PC-3 (cell line): Measurements from ENCODE around the gene STK25. TPM values are rescaled to one million over a fixed set of nuclear protein-coding genes. Genes with fewer than 3 reads are reported as not detected.

Source experiments
- ATAC-seq: fragments of 200-7000 bp; cut with Tn5 transposase; 2 replicates; pipeline ENCODE4 v1.9.1; 2020; ENCODE audit warnings: mild to moderate bottlenecking, moderate library complexity
- Bru-seq: library from RNA; stranded (reverse); fragments of 400-500 nt; gene quantifications from one replicate; lab custom pipeline; 2021; lab: Mats Ljungman, UMichigan
- BruChase-seq, 2 experiments: library from RNA; stranded (reverse); fragments of 400-500 nt; gene quantifications; one replicate each; lab custom pipeline; 2021; lab: Mats Ljungman, UMichigan
- BruUV-seq: library from RNA; stranded (reverse); fragments of 400-500 nt; replicated peaks from 2 replicates; lab custom pipeline; 2021; lab: Mats Ljungman, UMichigan
- CTCF ChIA-PET: fragments of 300-600 bp; sonication (Branson Sonifier 250); formaldehyde crosslinking; loops from one replicate; lab custom pipeline; 2022; ENCODE audit warnings: antibody characterized with exemption; lab: Charles Lee
- POLR2A ChIA-PET: fragments of 300-600 bp; sonication (Branson Sonifier 250); formaldehyde crosslinking; loops from one replicate; lab custom pipeline; 2022; ENCODE audit warnings: antibody characterized with exemption; ENCODE audit not compliant: unreplicated experiment; lab: Charles Lee
- DNase-seq: peaks from one replicate; pipeline ENCODE4 v3.0.0-alpha.2; 2015
- H2AFZ ChIP-seq: fragments of 300-600 bp; sonication (generic); 2 replicates; pipeline ENCODE4 v1.6.0; 2016; ENCODE audit warnings: antibody characterized with exemption, low read length
- H3F3A ChIP-seq: fragments of 300-600 bp; sonication (generic); one replicate; pipeline ENCODE4 v1.6.0; 2017; ENCODE audit warnings: antibody characterized with exemption, low read length, control low read depth, mild to moderate bottlenecking; ENCODE audit not compliant: unreplicated experiment
- H3K27ac ChIP-seq: fragments of 300-600 bp; sonication (generic); 2 replicates; pipeline ENCODE4 v1.5.1; 2016; ENCODE audit warnings: mild to moderate bottlenecking, low read length
- H3K27me3 ChIP-seq: fragments of 300-600 bp; sonication (generic); 2 replicates; pipeline ENCODE4 v1.6.1; 2016; ENCODE audit warnings: low read length, mixed read lengths
- H3K36me3 ChIP-seq: fragments of 300-600 bp; sonication (generic); 2 replicates; pipeline ENCODE4 v1.6.1; 2016; ENCODE audit warnings: low read depth, mixed run types, low read length, mixed read lengths
- H3K4me1 ChIP-seq: fragments of 300-600 bp; sonication (generic); 2 replicates; pipeline ENCODE4 v1.5.1; 2016; ENCODE audit warnings: low read length; ENCODE audit not compliant: insufficient read depth
- H3K4me2 ChIP-seq: fragments of 300-600 bp; sonication (generic); 2 replicates; pipeline ENCODE4 v1.6.0; 2016; ENCODE audit warnings: low read length
- H3K4me3 ChIP-seq: fragments of 300-600 bp; sonication (generic); 2 replicates; pipeline ENCODE4 v1.5.1; 2016; ENCODE audit warnings: mild to moderate bottlenecking, low read length, mixed read lengths
- H3K79me2 ChIP-seq: fragments of 300-600 bp; sonication (generic); 2 replicates; pipeline ENCODE4 v1.6.1; 2017; ENCODE audit warnings: low read length, mixed read lengths
- H3K9ac ChIP-seq: fragments of 300-600 bp; sonication (generic); 2 replicates; pipeline ENCODE4 v1.6.0; 2016; ENCODE audit warnings: mild to moderate bottlenecking, low read length
- H3K9me2 ChIP-seq: fragments of 300-600 bp; sonication (generic); replicated peaks from 2 replicates; pipeline ENCODE4 v1.6.1; 2016; ENCODE audit warnings: mixed run types, low read length, mixed read lengths
- H3K9me3 ChIP-seq: fragments of 300-600 bp; sonication (generic); 2 replicates; pipeline ENCODE4 v1.6.1; 2016; ENCODE audit warnings: low read length, mixed read lengths
- H4K20me1 ChIP-seq: fragments of 300-600 bp; sonication (generic); 2 replicates; pipeline ENCODE4 v1.6.1; 2016; ENCODE audit warnings: low read length, mixed read lengths
- EZH2 ChIP-seq: fragments of 300-600 bp; sonication (generic); IDR thresholded peaks from one replicate; pipeline ENCODE4 v1.6.1; 2017; ENCODE audit warnings: antibody characterized with exemption, mild to moderate bottlenecking, low read length; ENCODE audit not compliant: unreplicated experiment
- EZH2phosphoT487 ChIP-seq: fragments of 300-600 bp; sonication (generic); IDR thresholded peaks from 2 replicates; pipeline ENCODE4 v1.6.1; 2018; ENCODE audit warnings: mild to moderate bottlenecking, antibody characterized with exemption, low read length, borderline replicate concordance
- intact Hi-C: fragments of 100-400 bp; cut with micrococcal nuclease; formaldehyde crosslinking; loops from 2 replicates; pipeline ENCODE4 v1.9.0; 2023
- long read RNA-seq: library from polyadenylated mRNA; unstranded; transcript quantifications from one replicate; pipeline ENCODE4 v2.0.0, GENCODE V29; 2021; ENCODE audit not compliant: unreplicated experiment
- total RNA-seq: library from RNA; depleted of rRNA; stranded (reverse); fragments of >200 nt; gene quantifications from 2 replicates; pipeline ENCODE4 v1.2.3, GENCODE V29; 2014; rRNA removed
- TF ChIP-seq, protein P1 (sequence below): fragments of 300-600 bp; sonication (generic); conservative IDR thresholded peaks from 2 replicates; pipeline ENCODE4 v1.5.1; 2017; ENCODE audit warnings: antibody characterized with exemption, low read depth, mild to moderate bottlenecking, low read length

STK25 gene
- total RNA-seq = 198 and 245 TPM in 2 replicates
- percentile 75 among the genes with signal in this experiment for Bru-seq, nascent RNA
- BruChase-seq, experiment 1, labeled RNA remaining after a 6-hour chase = percentile 80 among the genes with signal in this experiment
- percentile 83 among the genes with signal in this experiment for BruChase-seq, experiment 2, labeled RNA remaining after a 2-hour chase
- long read RNA-seq, full-length matches to known transcripts = 181 of 332 reads
- long read RNA-seq, partial matches to known transcripts = 68 of 332 reads
- long read RNA-seq, other reads (novel, unspliced or antisense) = 83 of 332 reads

DNA sequence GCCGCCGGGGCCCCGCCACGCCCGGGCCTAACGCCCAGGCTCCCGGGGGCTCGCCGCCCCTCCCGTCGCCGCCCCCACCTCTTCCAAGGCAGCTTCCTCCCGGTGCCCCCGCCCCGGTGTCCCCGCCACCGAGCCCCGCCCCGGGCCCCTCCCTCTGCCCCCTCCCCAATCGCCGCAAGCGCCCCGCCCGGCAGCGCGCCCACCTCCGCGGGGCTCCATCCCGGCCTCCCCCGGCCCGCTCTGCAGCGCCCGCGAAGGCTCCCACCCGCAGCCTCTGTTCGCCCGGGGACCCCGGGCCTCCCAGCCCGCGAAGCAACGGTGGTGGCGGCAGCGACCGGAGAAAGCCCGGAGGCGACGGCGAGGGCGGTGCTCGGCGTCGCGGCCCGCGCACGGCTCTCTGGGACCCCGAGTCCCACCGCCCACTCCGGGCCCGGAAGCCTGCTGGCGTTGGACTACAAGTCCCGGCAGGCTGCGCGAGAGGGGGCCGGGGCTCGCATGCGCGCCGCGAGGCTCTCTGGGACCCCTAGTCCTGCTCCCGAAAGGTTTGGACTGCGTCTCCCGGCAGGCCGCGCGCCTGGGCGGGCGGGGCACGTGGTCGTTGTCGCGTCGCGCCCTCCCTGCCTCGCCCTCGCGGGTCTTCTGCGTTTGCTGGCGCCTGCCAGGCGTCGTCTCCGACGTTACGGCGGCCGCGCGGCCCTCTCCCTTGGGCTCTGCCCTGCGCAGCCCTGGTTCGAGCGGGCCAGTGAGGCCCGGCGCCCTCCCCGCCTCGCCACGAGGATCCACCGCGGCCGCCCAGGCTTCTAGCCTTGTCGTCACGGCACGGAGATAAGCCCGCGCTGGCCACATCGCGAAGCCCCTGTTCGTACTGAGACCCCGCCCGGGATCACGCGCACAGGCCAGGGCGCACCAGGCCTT, at the start of gene STK25:
Gene STK25, minus strand, starts transcription at position 345 of the 915 bp plus-strand sequence. CDS start 549 bp downstream, outside the sequence.
- peaks cover 17% of the 10 kb centered on the region for H3K4me1 ChIP-seq
- peak within 1 kb of the TSS; percentile 91 for H3K4me2 ChIP-seq
- H3K9ac ChIP-seq = peak within 1 kb of the TSS; percentile 82
- H3K4me3 ChIP-seq = peak within 1 kb of the TSS; percentile 90
- no peaks in the 10 kb centered on the region for H3K9me3 ChIP-seq
- H3K36me3 ChIP-seq = no peaks in the 10 kb centered on the region
- H3K79me2 ChIP-seq = peaks cover 46% of the 10 kb centered on the region
- ATAC-seq (peak; percentile 94), DNase-seq (peak; percentile 97)
- BruUV-seq = no TSS peak
- TF ChIP-seq, protein P1, sequence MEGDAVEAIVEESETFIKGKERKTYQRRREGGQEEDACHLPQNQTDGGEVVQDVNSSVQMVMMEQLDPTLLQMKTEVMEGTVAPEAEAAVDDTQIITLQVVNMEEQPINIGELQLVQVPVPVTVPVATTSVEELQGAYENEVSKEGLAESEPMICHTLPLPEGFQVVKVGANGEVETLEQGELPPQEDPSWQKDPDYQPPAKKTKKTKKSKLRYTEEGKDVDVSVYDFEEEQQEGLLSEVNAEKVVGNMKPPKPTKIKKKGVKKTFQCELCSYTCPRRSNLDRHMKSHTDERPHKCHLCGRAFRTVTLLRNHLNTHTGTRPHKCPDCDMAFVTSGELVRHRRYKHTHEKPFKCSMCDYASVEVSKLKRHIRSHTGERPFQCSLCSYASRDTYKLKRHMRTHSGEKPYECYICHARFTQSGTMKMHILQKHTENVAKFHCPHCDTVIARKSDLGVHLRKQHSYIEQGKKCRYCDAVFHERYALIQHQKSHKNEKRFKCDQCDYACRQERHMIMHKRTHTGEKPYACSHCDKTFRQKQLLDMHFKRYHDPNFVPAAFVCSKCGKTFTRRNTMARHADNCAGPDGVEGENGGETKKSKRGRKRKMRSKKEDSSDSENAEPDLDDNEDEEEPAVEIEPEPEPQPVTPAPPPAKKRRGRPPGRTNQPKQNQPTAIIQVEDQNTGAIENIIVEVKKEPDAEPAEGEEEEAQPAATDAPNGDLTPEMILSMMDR = no peak
- TF ChIP-seq EZH2phosphoT487 (no peak), EZH2 (no peak)
- POLR2A ChIA-PET = no interaction called here
- no peaks in the 10 kb centered on the region for H3K27me3 ChIP-seq
- CTCF ChIA-PET = no interaction called here
- peak within 1 kb of the TSS; percentile 6; the same call in 1 of the 2 replicates for H3K27ac ChIP-seq
- H3K9me2 ChIP-seq = no peaks in the 10 kb centered on the region
- peak within 1 kb of the TSS; percentile 95 for H2AFZ ChIP-seq
- intact Hi-C loops = loop anchor here (5.0 kb wide), 2 partner anchors 49 to 151 kb away; partner anchors contain the start of genes BOK and FARP2
- H3F3A ChIP-seq = no peaks in the 10 kb centered on the region
- no peaks in the 10 kb centered on the region; the same call in 1 of the 2 replicates for H4K20me1 ChIP-seq

DNA sequence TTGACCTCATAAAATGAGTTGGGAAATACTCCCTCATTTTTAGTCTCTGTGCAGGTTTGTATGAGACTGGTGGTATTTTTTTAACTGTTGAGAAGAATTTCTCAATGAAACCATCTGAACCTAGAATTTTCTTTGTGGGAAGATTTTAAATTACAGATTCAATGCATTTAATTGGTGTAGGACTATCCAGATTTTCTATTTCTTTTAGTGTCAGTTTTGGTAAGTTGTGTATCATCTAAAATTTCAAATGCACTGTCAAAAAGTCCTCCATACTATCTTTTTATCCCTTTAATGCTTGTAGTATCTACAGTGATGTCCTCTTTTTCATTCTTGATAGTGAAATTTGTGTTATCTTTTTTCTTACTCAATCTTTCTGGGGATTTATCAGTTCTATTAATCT, 48.4 kb upstream of the STK25 start:
- no peak overlapping the region for H3K9ac ChIP-seq
- H2AFZ ChIP-seq = no peak overlapping the region
- H4K20me1 ChIP-seq = no peaks in the 10 kb centered on the region
- peaks cover 16% of the 10 kb centered on the region for H3K79me2 ChIP-seq
- ATAC-seq (no peak), DNase-seq (no peak)
- no TSS peak for BruUV-seq
- H3K4me2 ChIP-seq = no peak overlapping the region
- no peaks in the 10 kb centered on the region for H3K9me3 ChIP-seq
- intact Hi-C loops = loop anchor here (5.0 kb wide), 2 partner anchors 49 to 81 kb away; partner anchors contain the start of genes ATG4B, STK25 and THAP4
- TF ChIP-seq, protein P1 = no peak
- TF ChIP-seq EZH2phosphoT487 = no peak
- no peak for TF ChIP-seq EZH2
- POLR2A ChIA-PET = interaction anchor here (0.6 kb wide), 1 partner anchor 34 kb away, joined by 9 read pairs; no protein-coding TSS in a partner anchor
- H3K27ac ChIP-seq = no peak overlapping the region
- CTCF ChIA-PET = interaction anchor here (0.6 to 0.9 kb wide), 2 partner anchors 10 to 42 kb away, joined by 3 to 4 read pairs; no protein-coding TSS in a partner anchor
- no peak overlapping the region for H3K4me3 ChIP-seq
- H3K27me3 ChIP-seq = no peaks in the 10 kb centered on the region
- H3K4me1 ChIP-seq = peaks cover 36% of the 10 kb centered on the region
- no peaks in the 10 kb centered on the region for H3K36me3 ChIP-seq
- H3F3A ChIP-seq = no peaks in the 10 kb centered on the region
- H3K9me2 ChIP-seq = no peaks in the 10 kb centered on the region
